ENCODE results near the gene OCSTAMP.

The OCSTAMP gene

GRCh38 chr20:46543959-46544358 lies 6.5 kb downstream of the OCSTAMP start:
- TF ChIP-seq FOXP2 (optimal IDR thresholded peaks at IDR 0.05; ENCODE audit: borderline replicate concordance, extremely low read depth, extremely low read length, insufficient read depth) = no peak
- no peak for TF ChIP-seq REST (IDR thresholded peaks at IDR 0.05; ENCODE audit: insufficient read depth in 1 of 2, low read depth in 2 of 2, low read length in 2 of 2)
- TF ChIP-seq POLR2AphosphoS5 (IDR thresholded peaks at IDR 0.05; ENCODE audit: low read depth, low read length) = no peak
- no peak for TF ChIP-seq TAF1 (IDR thresholded peaks at IDR 0.05; ENCODE audit: borderline replicate concordance, insufficient read depth, low read length)
- no peak for TF ChIP-seq SIN3A (IDR thresholded peaks at IDR 0.05; ENCODE audit: borderline replicate concordance, insufficient read depth, low read length)

- TF ChIP-seq TAF1 (IDR thresholded peaks at IDR 0.05; ENCODE audit: borderline replicate concordance, insufficient read depth, low read length) (no peak), REST (IDR thresholded peaks at IDR 0.05; ENCODE audit: insufficient read depth in 1 of 2, low read depth in 2 of 2, low read length in 2 of 2) (no peak), FOXP2 (optimal IDR thresholded peaks at IDR 0.05; ENCODE audit: borderline replicate concordance, extremely low read depth, extremely low read length, insufficient read depth) (no peak), SIN3A (IDR thresholded peaks at IDR 0.05; ENCODE audit: borderline replicate concordance, insufficient read depth, low read length) (no peak), POLR2AphosphoS5 (IDR thresholded peaks at IDR 0.05; ENCODE audit: low read depth, low read length) (no peak)
Measured at GRCh38 chr20:46543033-46543432, 7.4 kb downstream of the OCSTAMP start.

GRCh38 chr20:46541229-46541935 lies 9.1 kb downstream of the OCSTAMP start:
- TF ChIP-seq FOXP2 (optimal IDR thresholded peaks at IDR 0.05; ENCODE audit: borderline replicate concordance, extremely low read depth, extremely low read length, insufficient read depth) (no peak), POLR2AphosphoS5 (IDR thresholded peaks at IDR 0.05; ENCODE audit: low read depth, low read length) (no peak)

- no peak for TF ChIP-seq SIN3A (IDR thresholded peaks at IDR 0.05; ENCODE audit: borderline replicate concordance, insufficient read depth, low read length)
- TF ChIP-seq TAF1 (IDR thresholded peaks at IDR 0.05; ENCODE audit: borderline replicate concordance, insufficient read depth, low read length) = no peak
- TF ChIP-seq REST (IDR thresholded peaks at IDR 0.05; ENCODE audit: insufficient read depth in 1 of 2, low read depth in 2 of 2, low read length in 2 of 2) = no peak
Measured at GRCh38 chr20:46539113-46539512, 11.3 kb downstream of the OCSTAMP start.

GRCh38 chr20:46530640-46531039 lies 19.8 kb downstream of the OCSTAMP start:
- TF ChIP-seq POLR2AphosphoS5 (IDR thresholded peaks at IDR 0.05; ENCODE audit: low read depth, low read length) (no peak), FOXP2 (optimal IDR thresholded peaks at IDR 0.05; ENCODE audit: borderline replicate concordance, extremely low read depth, extremely low read length, insufficient read depth) (no peak), SIN3A (IDR thresholded peaks at IDR 0.05; ENCODE audit: borderline replicate concordance, insufficient read depth, low read length) (no peak), REST (IDR thresholded peaks at IDR 0.05; ENCODE audit: insufficient read depth in 1 of 2, low read depth in 2 of 2, low read length in 2 of 2) (no peak), TAF1 (IDR thresholded peaks at IDR 0.05; ENCODE audit: borderline replicate concordance, insufficient read depth, low read length) (no peak)

Data from PFSK-1 (cell line).